Pons (tissue), 1 donor: ENCODE data around the gene MYMK.

ENCODE experiments used
- DNase-seq: peaks from one replicate; pipeline ENCODE4 v3.0.0-alpha.2; 2016; ENCODE audit warnings: low spot score

Gene MYMK

DNA sequence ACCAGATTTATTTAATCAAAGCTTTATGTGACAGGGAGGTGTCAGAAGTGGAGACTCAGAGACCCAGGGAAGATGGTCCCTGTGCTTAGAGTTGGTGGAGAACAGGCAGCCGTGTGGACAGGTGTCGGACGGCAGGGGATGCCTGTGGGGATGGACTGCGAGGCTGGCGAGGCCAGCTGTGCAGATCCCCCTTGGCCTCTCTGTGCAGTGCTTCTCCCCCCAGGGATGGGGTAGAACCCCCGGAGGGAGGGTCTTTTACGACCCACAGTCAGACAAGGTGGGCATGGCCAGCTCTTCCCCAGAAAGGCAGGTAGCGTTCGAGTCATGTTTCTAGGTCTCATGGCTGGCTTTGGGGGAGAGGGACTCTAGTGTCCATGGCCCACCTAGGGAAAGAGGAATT is 41.1 kb downstream of the MYMK start:
- no peak for DNase-seq

GRCh38 chr9:133478851-133479711 is 45.7 kb downstream of the MYMK start, which contains the start of gene SLC2A6:
SLC2A6 (minus strand) TSS chr9:133479099; CDS start chr9:133479059, 40 bp downstream.
- DNase-seq = peak; percentile 84

DNA sequence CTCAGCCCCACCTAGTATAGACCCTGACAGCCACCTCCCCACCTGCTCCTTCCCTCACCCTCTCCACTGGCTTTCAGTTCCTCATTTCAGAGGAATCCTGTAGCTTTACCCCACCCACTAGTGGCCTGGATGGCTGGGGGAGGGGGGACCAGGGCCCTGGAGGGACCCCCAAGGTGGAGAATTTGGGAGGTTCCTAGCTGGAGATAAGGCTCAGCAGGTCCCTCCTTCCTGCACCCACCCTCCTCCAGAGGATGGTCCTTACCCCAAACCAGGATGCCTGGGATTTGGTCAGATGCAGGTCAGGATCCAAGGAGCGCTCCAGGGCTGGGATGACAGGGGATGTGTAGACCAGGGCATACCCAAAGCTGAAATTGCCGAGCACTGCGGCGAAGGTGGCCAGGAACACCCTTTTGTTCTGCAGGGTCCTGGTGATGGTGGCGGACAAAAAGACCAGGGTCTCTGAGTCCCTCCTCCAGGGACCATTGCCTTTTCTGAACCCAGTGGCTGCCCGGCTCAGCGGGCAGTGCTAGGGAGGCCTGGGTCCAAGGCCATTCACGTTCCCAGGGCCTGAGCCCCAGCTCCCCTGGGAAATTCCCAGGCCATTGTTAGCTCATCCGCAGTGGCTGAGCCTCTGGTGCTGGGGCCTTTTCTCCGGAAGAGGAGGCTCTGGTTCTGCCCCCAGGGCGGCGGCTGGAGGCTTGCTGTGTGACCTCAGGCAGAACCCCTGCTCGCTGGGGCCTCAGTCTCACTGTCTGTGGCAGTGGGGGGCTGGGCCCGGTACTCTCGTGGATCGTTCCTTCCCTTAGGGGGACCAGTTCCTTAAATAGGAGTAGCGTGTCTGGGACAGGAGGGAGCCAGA is 46.5 kb downstream of the MYMK start:
- peak; percentile 8 for DNase-seq

GRCh38 chr9:133477461-133477860 is 47.3 kb downstream of the MYMK start:
- no peak for DNase-seq

GRCh38 chr9:133476941-133477340 is 47.8 kb downstream of the MYMK start:
- DNase-seq = no peak

DNA sequence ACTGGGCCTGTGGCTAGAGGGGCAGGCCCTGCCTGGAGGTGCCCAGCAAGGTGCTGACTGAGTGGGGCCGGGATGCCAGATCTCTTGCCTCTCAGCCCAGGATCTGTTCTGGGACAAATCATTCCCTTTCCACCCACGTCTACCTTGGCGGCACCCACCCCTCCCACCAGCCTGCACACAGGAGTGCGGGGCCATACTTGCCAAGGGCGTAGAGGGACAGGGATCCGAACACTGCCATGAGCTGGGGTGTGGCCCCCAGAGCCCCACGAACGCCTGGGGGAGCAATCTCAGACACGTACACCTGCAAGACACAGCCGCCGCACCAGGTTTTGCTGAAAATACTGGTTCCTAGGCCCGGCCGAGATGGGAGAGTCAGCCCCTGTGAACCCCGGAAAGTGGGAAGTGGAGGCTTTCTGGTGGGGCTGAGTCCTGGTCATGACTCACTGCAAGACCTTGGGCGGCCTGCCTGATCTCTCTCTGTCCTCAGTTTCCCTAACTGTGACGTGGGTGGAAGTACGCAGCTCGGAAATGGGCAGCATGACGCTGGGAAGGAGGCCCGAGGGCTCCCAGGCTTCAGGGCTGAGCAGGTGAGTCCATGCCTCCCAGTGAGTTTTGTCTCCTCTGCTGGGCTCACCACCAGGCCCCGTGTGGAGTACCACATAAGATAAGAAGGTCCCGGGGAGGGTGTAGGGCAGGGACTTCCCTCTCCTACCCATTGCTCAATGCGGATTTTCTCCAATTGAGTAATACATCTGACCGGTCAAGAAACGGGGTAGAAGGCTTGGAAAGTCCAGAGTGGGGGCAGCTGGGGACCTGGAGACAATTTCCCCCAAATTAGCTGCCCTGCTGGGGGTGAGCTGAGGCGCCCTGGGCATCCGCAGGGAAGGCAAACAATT is 48.5 kb downstream of the MYMK start:
- DNase-seq = no peak

DNA sequence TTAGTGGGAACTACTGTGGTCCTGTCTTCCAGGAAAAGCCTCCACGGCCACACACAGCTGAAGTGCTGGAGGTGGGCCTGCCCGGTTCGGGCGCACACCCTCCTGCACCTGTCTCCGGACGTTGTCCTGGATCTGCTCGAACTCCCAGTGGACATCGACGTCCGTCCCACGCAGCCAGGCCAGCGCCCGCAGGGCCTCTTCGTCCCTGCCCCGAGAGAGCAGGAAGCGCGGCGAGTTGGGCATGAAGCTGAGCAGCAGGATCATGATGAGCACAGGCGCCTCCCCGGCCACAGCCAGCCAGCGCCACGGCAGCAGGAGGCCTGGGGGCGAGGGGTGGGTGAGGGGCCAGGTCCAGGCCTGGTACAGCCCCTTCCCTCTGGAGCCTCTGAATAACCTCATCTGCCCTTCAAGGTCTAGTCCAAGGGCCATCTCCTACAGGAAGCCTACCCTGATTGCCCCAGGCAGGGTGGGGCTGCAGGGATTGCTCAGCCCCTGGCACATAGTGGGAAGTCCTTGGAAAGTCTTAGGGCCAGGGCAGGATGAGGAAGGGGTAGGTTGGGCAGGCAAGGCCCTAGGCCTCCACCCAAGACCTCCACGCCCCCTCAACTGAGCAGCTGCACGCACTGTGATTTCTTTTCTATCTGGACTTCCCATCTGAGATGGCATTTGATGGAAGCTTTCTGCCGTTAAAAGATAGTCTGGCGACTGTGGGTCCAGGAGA is 49.3 kb downstream of the MYMK start:
- DNase-seq = no peak

GRCh38 chr9:133474853-133475252 is 49.9 kb downstream of the MYMK start:
- no peak for DNase-seq

DNA sequence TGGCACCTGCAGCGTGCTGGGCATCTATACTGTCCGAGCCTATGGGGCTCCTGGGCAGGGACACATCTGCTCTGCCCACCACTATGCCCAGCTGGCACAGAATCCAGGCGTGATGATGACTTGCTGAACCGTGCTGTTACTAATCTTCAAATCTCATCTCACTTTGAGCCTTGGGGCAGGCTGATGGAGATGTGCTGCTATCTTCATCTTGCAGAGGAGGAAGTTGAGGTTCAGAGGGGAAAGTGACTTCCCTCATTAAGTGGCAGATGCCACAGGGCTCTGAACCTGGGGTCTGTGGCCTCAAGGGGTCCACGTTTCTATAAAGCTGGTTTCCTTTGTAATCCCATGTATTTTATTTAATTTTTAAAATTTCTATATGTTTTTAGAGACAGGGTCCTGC is 50.5 kb downstream of the MYMK start:
- DNase-seq = no peak

- DNase-seq = no peak
Observed at GRCh38 chr9:133473743-133474142, 51.0 kb downstream of the MYMK start.

- no peak for DNase-seq
Observed at GRCh38 chr9:133472753-133473378, 51.9 kb downstream of the MYMK start.

GRCh38 chr9:133472277-133472645 is 52.5 kb downstream of the MYMK start:
- DNase-seq = no peak

- DNase-seq = no peak
Observed at GRCh38 chr9:133471551-133472276, 53.0 kb downstream of the MYMK start.

- no peak for DNase-seq
Observed at GRCh38 chr9:133470988-133471387, 53.8 kb downstream of the MYMK start.

DNA sequence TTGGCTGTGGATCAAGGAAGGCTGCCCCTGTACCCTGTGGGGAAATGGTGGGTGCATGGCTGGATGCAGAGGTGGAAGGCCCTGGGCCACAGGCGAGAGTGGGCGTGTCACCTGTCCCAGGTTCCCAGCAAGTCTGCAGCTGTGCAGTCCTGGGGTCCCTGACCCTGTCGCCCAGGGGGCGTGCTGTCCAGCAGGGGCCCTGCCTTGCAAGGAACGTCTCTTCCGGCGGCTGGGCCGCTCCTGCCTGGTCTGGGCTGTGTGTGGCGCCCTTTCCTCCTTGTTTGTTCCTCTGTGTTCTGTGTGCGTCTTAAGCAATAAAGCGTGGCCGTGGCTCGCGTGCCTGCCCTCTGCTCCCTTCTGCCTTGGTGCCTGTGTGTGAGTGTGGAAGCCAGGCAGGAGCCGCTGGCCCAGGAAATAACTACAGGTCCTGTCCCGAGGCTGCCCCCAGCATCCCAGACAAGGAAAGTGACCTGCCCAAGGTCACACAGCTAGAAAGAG is 54.3 kb downstream of the MYMK start:
- DNase-seq = no peak

- no peak for DNase-seq
Observed at GRCh38 chr9:133468777-133469421, 55.9 kb downstream of the MYMK start.

DNA sequence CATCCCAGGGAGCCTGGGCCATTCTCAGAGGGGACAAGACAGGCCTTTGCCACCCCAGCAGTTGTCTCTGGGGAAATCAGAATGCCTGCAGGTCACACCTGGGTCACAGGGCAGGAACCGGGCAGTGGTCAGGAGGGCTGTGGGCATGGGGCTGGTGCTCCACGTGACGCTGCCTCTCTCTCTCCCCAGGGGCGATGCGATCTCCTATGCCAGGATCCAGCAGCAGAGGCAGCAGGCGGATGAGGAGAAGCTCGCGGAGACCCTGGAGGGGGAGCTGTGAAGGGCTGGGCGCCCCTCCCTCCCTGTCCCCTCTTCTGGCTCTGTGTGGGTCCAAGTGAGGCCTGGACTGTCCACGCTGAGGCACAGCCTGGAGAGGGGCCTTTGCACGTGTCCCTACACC is 56.4 kb downstream of the MYMK start:
- no peak for DNase-seq

GRCh38 chr9:133467101-133467500 is 57.7 kb downstream of the MYMK start:
- DNase-seq = no peak

DNA sequence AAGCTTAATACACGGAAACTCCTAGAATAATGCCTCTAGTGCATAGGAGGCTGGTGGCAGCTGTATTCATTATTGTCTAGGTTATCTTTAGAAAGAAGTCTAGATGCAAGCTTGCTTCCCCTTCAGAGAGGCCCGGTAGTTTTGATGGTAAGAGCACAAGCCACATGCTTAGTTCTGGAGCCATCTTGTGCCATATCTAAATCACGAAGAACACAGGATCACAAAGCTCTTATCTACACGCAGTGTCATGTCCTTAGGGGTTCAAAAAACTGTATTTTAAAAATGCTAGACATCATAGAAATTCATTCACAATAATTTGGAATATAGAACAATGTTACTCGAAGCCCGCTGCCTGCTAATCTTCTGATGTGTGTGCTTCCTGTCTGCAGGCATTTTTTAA is 58.8 kb downstream of the MYMK start:
- DNase-seq = no peak
